Activated T-helper 9 cell treated with anti-CD3 and anti-CD28 coated beads, Interleukin-2, amount 50 U/mL, for 16 hours (primary cell): Measurements from ENCODE around the gene HOXB8.

ENCODE experiments used
- DNase-seq: peaks from one replicate; pipeline ENCODE4 v3.0.0-alpha.2; 2020; ENCODE audit warnings: low read depth

Gene HOXB8

DNA sequence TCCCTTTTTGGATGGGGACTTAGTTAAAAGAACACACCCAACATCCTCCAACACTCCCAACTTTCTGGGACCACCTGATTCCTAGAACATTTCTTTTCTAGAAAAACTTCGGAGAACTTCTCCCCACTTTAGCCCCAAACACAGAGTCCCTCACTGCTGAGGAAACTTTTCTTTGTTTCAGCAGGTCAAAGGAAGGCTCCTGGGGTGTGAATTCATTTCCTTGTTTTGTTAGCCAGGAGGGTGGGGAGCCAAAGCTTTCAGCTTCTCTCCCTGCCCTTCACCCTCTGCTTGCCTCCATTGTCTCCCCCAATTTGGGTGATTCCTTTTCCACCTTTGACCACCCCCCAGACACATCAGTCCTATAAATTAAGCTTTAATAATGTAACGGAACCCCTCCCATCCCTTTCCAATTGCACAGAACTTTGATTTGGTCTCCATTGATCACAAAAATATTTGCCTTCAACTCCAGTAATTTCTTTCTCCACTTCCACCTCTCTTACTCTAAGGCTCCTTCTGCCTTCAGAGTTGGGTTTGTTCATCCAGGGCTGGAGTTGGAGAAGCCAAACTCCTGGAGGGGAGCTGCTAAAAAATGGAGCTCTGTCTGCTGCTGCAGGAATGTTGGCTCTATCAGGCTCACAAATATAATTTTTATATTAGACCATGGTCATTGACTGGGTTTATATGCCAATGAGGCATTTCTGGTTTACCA lies 47.3 kb downstream of the HOXB8 start:
- DNase-seq: no peak

DNA sequence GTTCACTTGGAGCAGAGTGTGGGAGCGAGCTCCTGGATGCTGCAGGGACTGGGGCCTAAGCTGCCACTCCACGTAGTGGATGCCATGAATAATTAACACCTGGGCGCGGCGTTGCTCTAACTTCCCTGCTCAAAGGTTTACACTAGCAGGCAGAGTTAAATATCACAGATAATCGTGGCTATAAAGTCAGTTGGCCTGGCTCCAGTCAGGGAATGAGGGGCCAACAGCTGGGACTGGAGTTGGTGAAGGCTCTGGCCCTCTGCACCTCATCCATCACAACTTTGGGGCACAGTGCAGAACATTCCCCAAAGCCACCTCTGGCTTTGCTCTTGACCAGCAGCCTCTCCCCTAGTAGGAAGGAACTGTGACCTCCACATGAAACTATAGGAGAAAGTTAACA lies 47.9 kb downstream of the HOXB8 start:
- DNase-seq: no peak

DNA sequence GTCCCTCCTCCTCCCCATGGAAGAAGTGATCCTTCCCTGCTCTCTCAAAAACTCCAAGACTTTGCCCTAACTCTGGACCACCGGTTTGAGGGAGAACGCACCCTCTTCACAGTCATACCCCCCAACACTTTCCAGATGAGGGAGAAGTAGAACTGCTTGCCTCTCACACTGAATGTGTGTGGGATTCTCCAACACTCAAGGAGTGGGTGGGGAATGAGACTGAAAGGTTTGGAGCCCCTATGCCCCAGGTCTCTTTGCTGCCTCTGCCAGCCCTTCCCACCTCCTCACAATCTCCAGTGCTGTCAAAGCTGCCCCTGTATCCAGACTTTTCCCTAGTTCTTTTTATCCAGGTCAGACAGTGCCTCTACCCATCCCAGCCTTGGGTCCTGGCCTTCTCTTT lies 48.4 kb downstream of the HOXB8 start:
- no peak for DNase-seq

DNA sequence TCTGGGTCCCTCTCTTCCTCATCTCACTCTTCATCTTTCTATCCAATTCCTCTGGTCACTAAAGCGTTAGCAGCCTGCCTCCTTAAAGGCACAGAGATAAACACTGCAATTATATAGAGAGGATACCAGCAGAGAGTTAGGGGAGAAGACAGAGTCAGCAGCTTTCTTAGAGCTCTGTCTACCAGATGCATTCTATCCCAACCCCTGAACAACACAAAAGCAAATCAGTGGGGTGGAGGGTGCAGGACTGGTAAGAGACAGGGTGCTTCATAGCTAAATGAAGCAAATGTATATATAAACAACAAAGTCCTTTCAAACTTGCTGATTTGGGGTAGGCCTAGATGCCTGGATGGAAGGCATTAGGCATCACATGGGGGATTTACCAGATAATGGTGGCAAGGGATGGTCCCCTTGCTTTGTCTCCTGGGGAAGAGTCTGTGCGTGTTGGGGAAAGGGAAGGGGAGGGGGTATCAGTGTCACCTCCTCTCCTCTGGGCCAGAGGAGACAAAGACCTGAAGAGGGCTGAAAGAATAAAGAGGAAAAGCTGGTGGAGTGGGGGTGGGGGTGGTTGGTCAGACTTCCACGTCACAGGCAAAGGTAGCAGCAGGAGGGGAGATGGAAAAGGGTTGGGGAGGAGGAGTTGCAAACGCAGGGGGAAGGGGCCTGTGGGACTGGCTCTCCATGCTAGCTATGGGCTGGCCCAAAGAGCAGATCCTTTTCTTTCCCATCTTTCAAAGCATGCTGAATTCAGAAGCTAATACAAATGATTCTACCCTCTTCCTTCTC lies 49.0 kb downstream of the HOXB8 start:
- DNase-seq: no peak

DNA sequence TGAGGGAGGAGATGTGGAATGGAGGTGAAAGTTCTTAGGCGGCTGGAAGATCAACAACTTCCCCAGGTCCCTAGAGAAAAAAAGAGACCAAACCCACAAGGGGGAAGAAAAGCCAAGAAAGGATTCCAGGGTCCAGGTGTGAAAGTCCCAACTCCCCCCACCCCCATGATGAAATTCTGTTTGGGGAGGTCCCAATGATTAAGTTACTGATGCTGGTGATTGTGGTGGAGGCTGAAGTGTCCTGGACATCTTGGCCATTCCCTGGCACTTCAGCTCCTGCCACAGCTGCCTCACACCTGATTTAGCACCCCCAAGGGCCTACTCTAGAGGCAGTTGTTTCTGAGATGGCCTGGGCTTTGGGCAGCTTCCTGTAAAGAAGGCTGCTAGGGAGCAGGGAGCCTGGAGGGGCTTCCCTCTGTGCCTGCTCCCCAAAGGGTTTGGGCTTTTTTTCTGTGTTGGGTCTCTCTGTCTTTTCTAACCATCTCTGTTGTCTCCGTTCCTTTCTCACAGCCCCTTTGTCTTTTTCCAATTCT lies 50.0 kb downstream of the HOXB8 start:
- no peak for DNase-seq

DNA sequence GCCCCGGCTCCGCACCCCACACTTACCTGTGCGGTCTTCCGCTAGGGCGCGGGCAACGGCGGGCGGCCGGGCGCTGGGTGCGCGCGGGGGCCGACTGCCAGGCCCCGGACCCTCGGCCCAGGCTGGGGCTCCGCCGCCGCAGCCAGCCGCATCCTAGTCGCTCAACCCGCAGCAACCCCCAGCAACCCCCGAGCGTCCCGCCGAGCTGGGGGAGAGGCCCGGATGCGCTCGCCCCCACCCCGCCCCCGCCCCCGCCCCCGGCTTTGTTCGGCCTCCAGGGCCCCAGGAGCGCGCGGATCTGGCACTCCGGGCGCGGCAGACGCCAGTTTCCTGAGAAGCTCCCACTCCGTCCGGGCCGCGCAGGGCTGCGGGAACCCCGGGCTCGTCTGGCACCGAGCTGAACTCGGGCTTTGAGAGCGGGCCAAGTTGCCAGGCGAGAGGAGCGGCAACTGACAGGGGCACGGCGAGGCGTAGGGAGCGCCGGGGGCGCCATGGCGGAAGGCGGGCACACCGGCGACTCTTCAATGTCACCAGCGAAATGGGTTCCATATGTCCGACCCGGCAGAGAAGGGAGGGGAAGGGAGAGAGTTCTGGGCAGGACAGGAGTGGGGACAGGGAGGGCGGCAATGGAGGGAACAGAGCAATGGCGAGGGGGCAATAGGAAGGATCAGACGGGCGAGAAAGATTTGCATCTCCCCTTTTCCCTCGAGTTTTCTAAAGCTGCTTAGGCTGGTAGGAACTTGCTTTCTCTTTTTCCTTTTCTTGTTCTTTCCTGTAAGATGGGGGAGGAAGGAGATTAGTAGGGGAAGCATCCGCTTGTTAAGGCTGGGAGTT lies 50.7 kb downstream of the HOXB8 start:
- no peak for DNase-seq

DNA sequence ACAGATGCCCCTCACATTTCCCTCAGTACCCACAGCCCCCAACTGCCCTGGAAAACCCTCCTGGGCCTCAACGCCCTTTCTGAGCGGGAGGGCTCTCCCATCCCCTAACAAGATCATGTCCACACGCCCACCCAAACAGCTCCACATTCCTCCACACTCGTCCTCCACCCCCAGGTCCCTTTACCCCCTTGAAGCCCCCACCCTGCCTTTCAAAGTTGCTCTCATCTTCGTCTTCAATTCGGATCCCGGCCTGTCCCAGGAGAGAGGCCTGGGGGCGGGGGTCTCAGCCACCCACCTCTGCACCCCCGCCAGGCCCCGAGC lies 51.3 kb downstream of the HOXB8 start:
- no peak for DNase-seq

DNA sequence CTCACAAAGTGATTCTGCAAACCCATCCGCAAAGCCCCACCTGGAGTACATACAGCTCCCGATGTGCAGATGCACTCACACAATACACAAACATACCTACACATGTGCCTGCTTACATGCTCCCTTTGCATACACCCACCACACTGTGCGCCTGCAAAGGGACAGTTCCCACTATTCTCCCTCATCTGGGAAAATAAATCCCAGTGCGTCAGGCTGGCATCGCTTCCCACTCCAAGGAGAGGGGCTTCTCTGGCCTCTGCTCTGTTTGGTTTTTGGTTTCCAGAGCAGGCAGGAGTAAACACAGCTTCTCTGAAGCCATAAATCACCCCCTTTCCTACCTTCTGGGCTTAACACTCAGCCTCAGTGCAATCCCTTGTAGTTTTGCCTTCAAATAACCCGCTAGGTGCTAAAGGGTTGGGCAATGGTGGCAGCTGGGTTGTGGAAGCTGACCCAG lies 51.7 kb downstream of the HOXB8 start:
- DNase-seq: no peak

DNA sequence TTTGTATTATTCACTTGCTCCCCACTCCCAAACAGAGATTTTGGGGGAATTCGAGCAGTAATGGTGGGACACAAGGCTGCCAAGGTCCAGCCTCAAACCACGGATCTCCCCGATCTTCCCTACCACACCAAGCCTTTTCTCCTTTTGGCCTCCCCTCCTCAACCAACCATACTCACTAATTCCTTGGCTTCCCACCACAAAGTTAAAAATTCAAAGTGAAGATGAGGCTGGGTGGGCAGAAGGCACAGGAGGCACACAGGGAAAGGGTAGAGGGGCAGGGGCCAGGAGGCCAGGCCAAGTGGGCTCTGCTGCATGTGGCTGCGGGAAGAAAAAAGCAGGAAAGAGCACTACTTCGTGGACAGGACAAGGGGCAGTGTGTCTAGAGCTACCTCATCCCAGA lies 52.2 kb downstream of the HOXB8 start:
- DNase-seq: no peak
